GM12892 (cell line): ENCODE data around the gene BPIFB1. TPM values are rescaled to one million over a fixed set of nuclear protein-coding genes. Genes with fewer than 3 reads are reported as not detected.

Source experiments
- DNase-seq: peaks from one replicate; pipeline ENCODE4 v3.0.0; 2011; ENCODE audit not compliant: insufficient read length
- FAIRE-seq: peaks from 2 replicates; lab custom pipeline; 2011; peaks lifted over from hg19 to GRCh38; lab: Jason Lieb, UNC
- POLR2A ChIP-seq: IDR thresholded peaks from 2 replicates; pipeline ENCODE4 v1.6.1; 2011; ENCODE audit warnings: low read depth, low read length, control low read depth
- POLR2AphosphoS5 ChIP-seq: IDR thresholded peaks from 2 replicates; pipeline ENCODE4 v1.6.1; 2011; ENCODE audit warnings: low read depth, low read length, control low read depth
- TAF1 ChIP-seq: IDR thresholded peaks from 2 replicates; pipeline ENCODE4 v1.6.1; 2011; ENCODE audit warnings: low read depth, mild to moderate bottlenecking, control low read depth, low read length, borderline replicate concordance
- polyA plus RNA-seq: library from polyadenylated mRNA; unstranded; fragments of >200 nt; gene quantifications from one replicate; pipeline ENCODE4 v1.2.1, GENCODE V29; 2012; ENCODE audit warnings: missing spikeins, inconsistent platforms; ENCODE audit not compliant: missing spikeins

BPIFB1 gene, protein sequence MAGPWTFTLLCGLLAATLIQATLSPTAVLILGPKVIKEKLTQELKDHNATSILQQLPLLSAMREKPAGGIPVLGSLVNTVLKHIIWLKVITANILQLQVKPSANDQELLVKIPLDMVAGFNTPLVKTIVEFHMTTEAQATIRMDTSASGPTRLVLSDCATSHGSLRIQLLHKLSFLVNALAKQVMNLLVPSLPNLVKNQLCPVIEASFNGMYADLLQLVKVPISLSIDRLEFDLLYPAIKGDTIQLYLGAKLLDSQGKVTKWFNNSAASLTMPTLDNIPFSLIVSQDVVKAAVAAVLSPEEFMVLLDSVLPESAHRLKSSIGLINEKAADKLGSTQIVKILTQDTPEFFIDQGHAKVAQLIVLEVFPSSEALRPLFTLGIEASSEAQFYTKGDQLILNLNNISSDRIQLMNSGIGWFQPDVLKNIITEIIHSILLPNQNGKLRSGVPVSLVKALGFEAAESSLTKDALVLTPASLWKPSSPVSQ
- polyA plus RNA-seq = not detected

DNA sequence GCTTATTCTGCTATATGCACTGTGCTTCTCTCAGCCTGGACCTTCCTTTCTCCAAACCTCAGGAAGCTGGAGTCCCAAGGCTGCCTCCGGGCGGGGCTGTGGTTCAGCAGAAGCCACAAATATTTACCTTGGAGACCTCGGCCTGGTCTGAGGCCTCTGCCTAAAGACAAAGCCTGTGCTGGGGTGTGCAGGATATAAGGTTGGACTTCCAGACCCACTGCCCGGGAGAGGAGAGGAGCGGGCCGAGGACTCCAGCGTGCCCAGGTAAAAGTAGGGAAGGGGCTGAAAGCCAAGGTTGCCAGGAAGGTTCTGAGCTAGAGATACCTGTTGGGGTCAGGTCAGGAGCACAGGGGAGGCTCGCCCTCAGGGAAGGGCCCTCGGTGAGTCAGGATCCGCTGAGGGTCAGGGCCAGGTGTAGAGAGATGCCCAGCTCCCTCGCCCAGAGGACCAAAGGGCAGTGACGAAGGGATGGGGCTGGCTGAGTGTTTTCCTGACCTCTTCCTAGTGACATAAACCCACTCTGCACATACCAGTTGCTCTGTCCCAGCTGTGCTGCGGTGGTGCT, at the start of gene BPIFB1:
Gene BPIFB1, plus strand, starts transcription at position 224 of the 565 bp plus-strand sequence. CDS start 2,860 bp downstream, outside the sequence.
- TF ChIP-seq POLR2AphosphoS5 (no peak), TAF1 (no peak), POLR2A (no peak)
- FAIRE-seq (no peak), DNase-seq (no peak)

DNA sequence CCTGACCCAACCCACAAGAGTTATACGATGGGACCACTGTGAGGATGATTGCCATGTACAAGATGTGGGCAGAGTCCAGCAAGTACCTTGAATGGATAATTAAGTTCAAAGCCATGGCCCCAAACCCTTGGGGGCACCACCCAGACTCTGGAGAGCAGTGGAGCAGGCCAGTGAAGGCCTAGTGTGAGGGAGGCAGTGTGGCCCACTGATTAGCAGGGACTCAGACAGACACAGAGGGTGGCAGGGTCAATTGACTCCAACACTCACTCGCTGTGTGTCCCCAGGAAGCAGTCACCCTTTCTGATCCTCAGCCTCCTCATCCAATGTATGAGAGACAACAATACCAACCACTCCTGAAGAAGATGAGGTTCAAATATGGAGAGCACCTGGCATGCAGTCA, 49.0 kb upstream of the BPIFB1 start:
- FAIRE-seq = no peak
- no peak for DNase-seq
- no peak for TF ChIP-seq POLR2AphosphoS5
- no peak for TF ChIP-seq POLR2A
- TF ChIP-seq TAF1 = no peak

DNA sequence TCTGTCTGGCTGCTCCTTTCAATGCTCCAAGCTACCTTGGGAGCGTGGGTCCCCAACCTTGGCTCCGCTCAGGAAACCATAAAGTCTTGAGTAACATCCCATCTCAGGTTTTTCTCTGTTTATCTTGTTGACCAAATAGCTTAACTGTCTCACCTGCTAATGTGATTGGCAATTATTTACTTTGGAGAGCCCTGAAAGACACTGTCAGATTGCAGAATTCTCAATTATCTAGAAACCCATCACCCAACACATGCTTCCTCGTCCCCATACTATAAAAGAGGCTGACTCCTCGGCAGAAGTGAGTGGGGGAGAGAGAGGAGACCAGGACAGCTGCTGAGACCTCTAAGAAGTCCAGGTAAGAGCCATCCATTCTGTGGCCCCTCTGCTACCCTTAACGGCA, 47.3 kb upstream of the BPIFB1 start, which contains the start of gene BPIFA1:
Gene BPIFA1, plus strand, starts transcription at position 301 of the 400 bp plus-strand sequence. CDS start 1,716 bp downstream, outside the sequence.
- DNase-seq = no peak
- no peak for FAIRE-seq
- TF ChIP-seq POLR2AphosphoS5 (no peak), TAF1 (no peak), POLR2A (no peak)

DNA sequence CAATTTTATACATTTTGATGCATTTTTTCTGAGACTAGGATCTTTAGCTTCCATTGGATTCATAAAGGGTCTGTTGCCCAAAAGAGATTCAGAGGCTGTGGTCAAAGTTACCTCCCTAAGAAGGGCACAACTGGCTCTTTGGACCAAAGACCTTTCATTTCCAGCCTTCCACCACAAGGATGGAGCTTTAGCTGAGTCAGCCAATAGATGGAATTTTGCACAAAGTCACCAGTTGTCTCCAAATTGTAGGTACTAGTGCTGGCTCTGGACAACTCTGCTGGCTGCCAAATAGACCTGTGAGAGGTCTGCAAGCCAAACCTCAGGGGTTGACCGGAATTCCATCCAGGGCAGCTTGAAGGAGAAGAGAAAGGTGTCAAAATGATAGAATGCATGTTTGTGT, 46.7 kb upstream of the BPIFB1 start:
- TF ChIP-seq TAF1 (no peak), POLR2A (no peak), POLR2AphosphoS5 (no peak)
- DNase-seq (no peak), FAIRE-seq (no peak)

DNA sequence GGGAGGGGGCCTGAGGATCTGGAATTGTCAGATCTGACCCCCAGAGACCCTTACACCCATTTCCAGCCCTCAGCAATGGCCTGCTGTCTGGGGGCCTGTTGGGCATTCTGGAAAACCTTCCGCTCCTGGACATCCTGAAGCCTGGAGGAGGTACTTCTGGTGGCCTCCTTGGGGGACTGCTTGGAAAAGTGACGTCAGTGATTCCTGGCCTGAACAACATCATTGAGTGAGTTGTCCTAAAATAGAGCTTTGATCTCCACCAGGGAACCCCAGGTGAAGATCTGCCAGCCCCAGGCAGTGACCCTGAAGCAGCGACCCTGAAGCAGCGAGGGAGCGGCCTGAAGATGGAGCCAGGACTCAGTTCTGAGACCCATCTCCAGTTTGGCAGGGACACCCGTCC, 45.0 kb upstream of the BPIFB1 start:
- FAIRE-seq (no peak), DNase-seq (no peak)
- TF ChIP-seq POLR2AphosphoS5 = no peak
- no peak for TF ChIP-seq TAF1
- TF ChIP-seq POLR2A = no peak

DNA sequence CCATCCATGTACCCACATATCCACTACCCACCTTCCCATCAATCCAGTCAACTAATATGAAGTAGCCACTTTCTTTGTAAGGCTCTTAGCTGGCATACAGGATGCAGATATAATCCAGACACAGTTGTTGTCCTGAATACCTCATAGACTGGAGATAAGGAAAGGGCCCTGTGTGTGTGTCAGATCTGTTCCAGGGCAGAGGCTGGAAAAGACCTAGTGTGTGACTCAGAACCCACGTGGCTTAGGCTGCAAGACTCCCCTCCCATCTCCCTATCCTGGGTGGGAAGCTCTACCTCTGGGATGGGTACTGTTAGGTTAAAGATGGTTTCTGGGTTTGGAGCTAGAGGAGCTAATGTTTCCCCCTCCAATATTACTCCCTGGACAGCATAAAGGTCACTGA, 43.6 kb upstream of the BPIFB1 start:
- TF ChIP-seq POLR2A (no peak), TAF1 (no peak), POLR2AphosphoS5 (no peak)
- no peak for DNase-seq
- FAIRE-seq = no peak

DNA sequence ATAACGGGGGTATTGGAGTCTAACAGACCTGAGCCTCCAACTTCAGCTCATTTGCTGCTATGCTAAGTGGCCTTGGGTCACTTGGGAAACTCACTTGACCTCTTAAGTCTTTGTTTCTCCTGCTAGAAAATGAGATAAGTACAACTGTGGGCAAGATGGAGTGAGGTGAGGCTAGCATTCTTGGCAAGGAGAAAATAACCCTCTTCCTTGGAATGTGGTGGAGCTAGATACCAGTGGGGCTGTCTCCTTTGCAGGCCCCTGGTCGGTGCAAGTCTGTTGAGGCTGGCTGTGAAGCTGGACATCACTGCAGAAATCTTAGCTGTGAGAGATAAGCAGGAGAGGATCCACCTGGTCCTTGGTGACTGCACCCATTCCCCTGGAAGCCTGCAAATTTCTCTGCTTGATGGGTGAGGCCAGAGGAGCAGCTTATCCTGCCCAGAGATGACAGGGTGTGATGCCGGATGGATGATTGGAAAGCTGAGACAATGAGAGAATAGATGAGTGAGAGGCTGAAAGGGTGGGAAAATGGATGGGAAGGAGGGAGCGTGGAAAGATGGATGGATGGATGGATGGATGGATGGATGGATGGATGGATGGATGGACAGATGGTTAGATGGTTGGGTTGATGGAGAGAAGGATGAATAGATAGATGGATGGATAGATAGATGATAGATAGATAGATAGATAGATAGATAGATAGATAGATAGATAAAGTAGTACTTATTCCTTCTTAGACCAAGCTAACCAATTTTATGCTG, 42.9 kb upstream of the BPIFB1 start:
- FAIRE-seq (no peak), DNase-seq (no peak)
- no peak for TF ChIP-seq TAF1
- no peak for TF ChIP-seq POLR2AphosphoS5
- no peak for TF ChIP-seq POLR2A

DNA sequence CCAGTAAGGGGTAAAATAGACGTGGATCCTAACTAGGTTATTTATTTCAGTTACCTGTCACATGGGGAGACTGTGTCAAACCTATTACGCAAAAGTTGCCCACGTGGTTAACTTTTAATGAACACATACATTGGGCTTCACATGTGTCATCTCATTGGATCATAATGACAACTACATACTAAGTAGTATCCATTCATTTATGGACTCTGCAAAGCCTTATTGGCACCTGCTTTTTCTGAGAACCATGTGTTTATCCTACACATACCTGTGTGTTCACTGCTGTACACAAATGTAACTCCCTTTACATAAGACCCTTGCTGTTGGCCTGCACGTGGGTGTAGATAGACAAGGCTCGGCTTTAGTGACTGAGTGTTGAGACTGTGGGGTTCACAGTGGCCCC, 42.1 kb upstream of the BPIFB1 start:
- no peak for FAIRE-seq
- DNase-seq = no peak
- TF ChIP-seq POLR2A (no peak), TAF1 (no peak), POLR2AphosphoS5 (no peak)

DNA sequence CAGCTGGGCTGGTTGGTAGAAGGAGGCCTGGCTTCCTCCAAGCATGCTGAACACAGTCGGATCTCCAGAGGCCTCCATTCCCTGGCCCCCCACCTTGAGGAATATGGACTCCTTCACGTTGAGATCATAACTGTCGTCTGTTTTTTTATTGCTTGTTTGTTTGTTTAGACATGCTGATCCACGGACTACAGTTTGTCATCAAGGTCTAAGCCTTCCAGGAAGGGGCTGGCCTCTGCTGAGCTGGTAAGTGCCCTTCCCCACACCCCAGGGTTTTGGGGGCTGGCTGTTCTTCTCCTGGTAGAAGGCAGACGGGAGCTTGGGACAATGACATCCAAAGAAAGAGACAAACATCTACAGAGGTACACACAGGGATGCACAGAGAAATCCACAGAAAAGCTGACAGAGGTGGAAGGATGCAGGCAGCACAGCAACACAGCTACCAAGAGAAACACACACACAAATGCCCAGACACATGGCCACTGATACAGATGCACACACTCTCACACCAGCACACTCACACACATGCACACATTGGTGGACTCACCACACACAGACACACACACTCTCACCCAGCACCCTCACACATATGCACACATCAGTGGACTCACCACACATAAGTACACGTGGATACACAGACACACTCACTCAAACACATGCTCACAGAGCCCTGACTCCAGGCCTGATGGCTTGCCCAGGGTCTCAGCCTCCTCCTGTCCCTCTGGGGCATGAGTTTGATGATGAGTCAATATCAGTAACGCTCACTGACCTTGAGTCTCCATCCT, 40.5 kb upstream of the BPIFB1 start:
- TF ChIP-seq POLR2A (no peak), TAF1 (no peak), POLR2AphosphoS5 (no peak)
- no peak for FAIRE-seq
- DNase-seq = no peak

DNA sequence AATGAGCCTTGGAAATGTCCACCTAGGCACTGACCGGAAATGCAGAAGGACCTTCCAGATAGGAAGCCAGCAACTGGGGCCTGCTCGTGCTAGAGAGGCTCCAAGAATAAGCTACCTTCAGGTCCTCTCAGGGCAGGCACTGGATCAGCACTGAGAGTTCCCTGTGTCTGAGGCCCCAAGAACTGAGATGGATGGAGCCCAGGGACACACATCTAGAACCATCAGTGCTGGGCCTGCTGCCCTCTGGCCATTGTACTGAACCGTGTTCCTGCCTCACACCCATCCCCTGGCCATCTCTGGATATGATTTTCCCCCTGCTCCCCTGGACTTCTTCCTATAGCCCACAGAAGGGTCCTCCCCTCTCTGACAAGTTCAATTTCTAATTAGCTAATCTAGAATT, 36.9 kb upstream of the BPIFB1 start:
- DNase-seq = no peak
- FAIRE-seq = no peak
- TF ChIP-seq TAF1 (no peak), POLR2AphosphoS5 (no peak), POLR2A (no peak)

DNA sequence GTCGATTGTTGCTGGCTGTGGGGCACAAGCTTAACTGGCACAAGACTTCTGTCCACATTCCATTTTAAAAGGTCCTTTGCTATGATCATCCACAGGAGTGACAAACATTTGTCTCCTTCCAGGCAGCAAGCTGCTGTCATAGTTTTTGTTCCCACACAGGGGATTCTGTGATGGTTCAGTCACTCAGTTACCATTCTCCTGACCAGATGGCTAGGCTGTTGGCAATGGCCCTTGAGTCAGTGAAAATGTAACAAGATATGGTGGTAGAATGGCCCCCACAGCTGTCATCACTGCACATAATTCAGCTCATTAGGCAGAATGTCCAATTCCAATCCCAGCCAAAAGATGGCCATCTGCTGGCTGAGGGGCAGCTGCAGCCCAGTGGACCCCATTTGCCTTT, 33.6 kb upstream of the BPIFB1 start:
- FAIRE-seq (no peak), DNase-seq (no peak)
- TF ChIP-seq TAF1 (no peak), POLR2AphosphoS5 (no peak), POLR2A (no peak)
